Mesendoderm (in vitro differentiated cells): ENCODE measurements around the gene EEPD1.

Source experiments
- DNase-seq: peaks from one replicate; pipeline ENCODE4 v3.0.0; 2013
- H2AK5ac ChIP-seq: 2 replicates; pipeline ENCODE4 v1.6.1; 2013; ENCODE audit warnings: low read length, inconsistent platforms
- H2BK120ac ChIP-seq: 2 replicates; pipeline ENCODE4 v1.6.1; 2013; ENCODE audit warnings: low read depth, mild to moderate bottlenecking, low read length, moderate library complexity, mixed read lengths
- H2BK15ac ChIP-seq: replicated peaks from 2 replicates; pipeline ENCODE4 v1.6.1; 2013; ENCODE audit warnings: low read depth, mild to moderate bottlenecking, moderate library complexity
- H2BK5ac ChIP-seq: 2 replicates; pipeline ENCODE4 v1.6.1; 2013; ENCODE audit warnings: low read length, inconsistent platforms
- H3K18ac ChIP-seq: 2 replicates; pipeline ENCODE4 v1.6.1; 2013; ENCODE audit warnings: mild to moderate bottlenecking, low read length, mixed read lengths
- H3K23ac ChIP-seq: one replicate; pipeline ENCODE4 v1.6.1; 2013; ENCODE audit warnings: low read length
- H3K27ac ChIP-seq: 2 replicates; pipeline ENCODE4 v1.5.1; 2013; ENCODE audit warnings: low read depth, mild to moderate bottlenecking, inconsistent platforms, low read length, moderate library complexity
- H3K27me3 ChIP-seq: 2 replicates; pipeline ENCODE4 v1.6.1; 2013; ENCODE audit warnings: low read length, control low read depth, mild to moderate bottlenecking, inconsistent platforms; ENCODE audit not compliant: insufficient read depth, poor library complexity
- H3K36me3 ChIP-seq: 2 replicates; pipeline ENCODE4 v1.6.1; 2013; ENCODE audit warnings: low read length, inconsistent platforms; ENCODE audit not compliant: control insufficient read depth, insufficient read depth
- H3K4ac ChIP-seq: one replicate; pipeline ENCODE4 v1.6.1; 2013; ENCODE audit warnings: low read depth, mild to moderate bottlenecking, low read length, moderate library complexity
- H3K4me1 ChIP-seq: 2 replicates; pipeline ENCODE4 v1.6.1; 2013; ENCODE audit warnings: low read depth, low read length, inconsistent platforms; ENCODE audit not compliant: control insufficient read depth
- H3K4me2 ChIP-seq: 2 replicates; pipeline ENCODE4 v1.6.1; 2013; ENCODE audit warnings: low read length
- H3K4me3 ChIP-seq: 2 replicates; pipeline ENCODE4 v1.5.1; 2013; ENCODE audit warnings: mild to moderate bottlenecking, low read length
- H3K56ac ChIP-seq: one replicate; pipeline ENCODE4 v1.6.1; 2013; ENCODE audit warnings: low read length
- H3K79me1 ChIP-seq: 2 replicates; pipeline ENCODE4 v1.6.1; 2013; ENCODE audit warnings: low read length, inconsistent platforms
- H3K79me2 ChIP-seq: 2 replicates; pipeline ENCODE4 v1.6.1; 2013; ENCODE audit warnings: mild to moderate bottlenecking, low read length; ENCODE audit not compliant: control insufficient read depth, insufficient read depth
- H3K9ac ChIP-seq: 2 replicates; pipeline ENCODE4 v1.6.1; 2013; ENCODE audit warnings: low read length, inconsistent platforms
- H4K5ac ChIP-seq: one replicate; pipeline ENCODE4 v1.6.1; 2013; ENCODE audit warnings: low read length
- H4K8ac ChIP-seq: one replicate; pipeline ENCODE4 v1.6.1; 2013; ENCODE audit warnings: low read depth, mild to moderate bottlenecking, control low read depth, low read length, moderate library complexity
- WGBS: extraction: QIAGEN DNeasy Blood & Tissue Kit; methylation state at CpG from one replicate; pipeline ENCODE4 v1.1.7; 2013; ENCODE audit warnings: low lambda C conversion rate, missing lambda C conversion rate; ENCODE audit not compliant: insufficient coverage; ENCODE audit errors: extremely low coverage; 5-methylcytosine and 5-hydroxymethylcytosine counted together

Gene EEPD1

GRCh38 chr7:36287371-36288241 is 134.6 kb downstream of the EEPD1 start:
- no peak overlapping the region for H2BK5ac ChIP-seq
- H2AK5ac ChIP-seq, result no peak overlapping the region
- no peaks in the 10 kb centered on the region for H3K36me3 ChIP-seq
- H3K27ac ChIP-seq, result no peak overlapping the region
- H3K4me3 ChIP-seq, result no peak overlapping the region
- H2BK120ac ChIP-seq, result no peak overlapping the region
- H3K9ac ChIP-seq, result no peak overlapping the region
- no peaks in the 10 kb centered on the region for H3K79me1 ChIP-seq
- peaks cover 7% of the 10 kb centered on the region for H3K4me1 ChIP-seq
- no peak overlapping the region for H2BK15ac ChIP-seq
- no peak overlapping the region for H4K5ac ChIP-seq
- no peak for DNase-seq
- H3K4me2 ChIP-seq, result no peak overlapping the region
- no peak overlapping the region for H3K18ac ChIP-seq
- no peak overlapping the region for H3K4ac ChIP-seq
- no peaks in the 10 kb centered on the region for H3K27me3 ChIP-seq
- H3K79me2 ChIP-seq, result no peaks in the 10 kb centered on the region
- no peak overlapping the region for H3K23ac ChIP-seq
- WGBS, result no CpG with 5 or more reads among the region's 19 CpGs
- H3K56ac ChIP-seq, result no peak overlapping the region
- H4K8ac ChIP-seq, result no peak overlapping the region

GRCh38 chr7:36288501-36288900 is 135.4 kb downstream of the EEPD1 start:
- H3K9ac ChIP-seq, result no peak overlapping the region
- no CpG with 5 or more reads among the region's 5 CpGs for WGBS

DNA sequence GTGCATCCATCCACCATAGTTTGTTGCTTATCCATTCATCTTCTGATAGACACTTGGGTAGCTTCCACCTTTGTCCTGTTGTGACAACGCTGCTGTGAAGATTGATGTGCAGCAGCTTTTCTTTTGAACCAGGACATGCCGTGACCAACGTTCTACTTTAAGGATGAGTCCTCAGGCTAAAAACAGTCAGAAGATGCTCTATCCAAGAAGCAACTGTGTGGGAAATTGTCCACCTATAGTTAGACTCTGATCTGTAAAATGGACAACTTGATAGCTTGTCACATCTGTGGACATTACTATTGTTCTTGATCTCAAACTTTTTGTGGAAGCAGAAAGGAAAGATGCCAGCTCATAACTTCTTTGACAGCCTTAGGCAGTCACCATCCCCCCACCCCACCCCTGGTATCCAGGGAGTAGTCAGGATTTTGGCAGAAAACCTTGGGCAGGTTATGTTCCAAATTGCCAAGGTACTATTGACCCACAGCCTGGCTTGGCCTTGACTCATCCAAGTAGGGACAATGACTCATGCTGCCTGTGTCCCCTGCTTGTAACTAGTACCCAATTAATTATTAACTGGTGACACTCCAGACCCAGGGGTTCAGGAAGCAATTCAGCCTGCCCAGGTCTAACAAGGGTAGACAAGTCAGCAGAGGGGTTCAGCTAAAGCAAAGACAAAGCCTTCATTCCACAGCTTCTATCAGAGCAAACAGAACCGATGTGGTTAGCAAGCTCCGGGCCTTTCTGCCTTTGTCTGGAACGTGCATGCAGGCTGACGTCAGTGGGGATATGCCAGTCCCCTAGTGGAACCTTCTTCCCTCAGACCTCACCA is 137.0 kb downstream of the EEPD1 start:
- H3K4ac ChIP-seq, result no peak overlapping the region
- peak overlapping the region; percentile 52 for H3K56ac ChIP-seq
- no peak overlapping the region for H3K9ac ChIP-seq
- no peak overlapping the region for H4K8ac ChIP-seq
- no peak overlapping the region for H4K5ac ChIP-seq
- no peak overlapping the region for H3K4me2 ChIP-seq
- H3K79me1 ChIP-seq, result no peaks in the 10 kb centered on the region
- WGBS, result no CpG with 5 or more reads among the region's 7 CpGs
- peak overlapping the region; percentile 49 for H2AK5ac ChIP-seq
- H3K18ac ChIP-seq, result no peak overlapping the region
- H2BK120ac ChIP-seq, result no peak overlapping the region
- no peak overlapping the region for H2BK5ac ChIP-seq
- H3K27me3 ChIP-seq, result no peaks in the 10 kb centered on the region
- H3K4me1 ChIP-seq, result peaks cover 5% of the 10 kb centered on the region
- H3K27ac ChIP-seq, result no peak overlapping the region
- no peaks in the 10 kb centered on the region for H3K36me3 ChIP-seq
- no peak overlapping the region for H2BK15ac ChIP-seq
- no peak overlapping the region for H3K4me3 ChIP-seq
- H3K79me2 ChIP-seq, result no peaks in the 10 kb centered on the region
- no peak for DNase-seq
- H3K23ac ChIP-seq, result no peak overlapping the region

More at GRCh38 chr7:36288501-36288900, 135.4 kb downstream of the EEPD1 start:
- no peak overlapping the region for H3K18ac ChIP-seq
- H3K56ac ChIP-seq, result no peak overlapping the region
- peaks cover 5% of the 10 kb centered on the region for H3K4me1 ChIP-seq
- H3K36me3 ChIP-seq, result no peaks in the 10 kb centered on the region
- H2BK5ac ChIP-seq, result no peak overlapping the region
- DNase-seq, result no peak
- H2BK120ac ChIP-seq, result no peak overlapping the region
- no peak overlapping the region for H3K4me2 ChIP-seq
- no peak overlapping the region for H3K23ac ChIP-seq
- H3K79me1 ChIP-seq, result no peaks in the 10 kb centered on the region
- no peak overlapping the region for H3K4ac ChIP-seq
- no peak overlapping the region for H3K27ac ChIP-seq
- no peak overlapping the region for H2BK15ac ChIP-seq
- no peaks in the 10 kb centered on the region for H3K27me3 ChIP-seq
- no peak overlapping the region for H2AK5ac ChIP-seq
- H4K8ac ChIP-seq, result no peak overlapping the region
- H4K5ac ChIP-seq, result no peak overlapping the region
- no peak overlapping the region for H3K4me3 ChIP-seq
- no peaks in the 10 kb centered on the region for H3K79me2 ChIP-seq

GRCh38 chr7:36291387-36292316 is 138.6 kb downstream of the EEPD1 start:
- H3K27ac ChIP-seq, result peak overlapping the region; percentile 16
- no CpG with 5 or more reads among the region's 18 CpGs for WGBS
- H3K23ac ChIP-seq, result no peak overlapping the region
- H2BK15ac ChIP-seq, result no peak overlapping the region
- H3K4me1 ChIP-seq, result peaks cover 5% of the 10 kb centered on the region
- no peak overlapping the region for H4K8ac ChIP-seq
- peak overlapping the region; percentile 40 for H2BK5ac ChIP-seq
- peak overlapping the region; percentile 26 for H3K4me2 ChIP-seq
- H3K4me3 ChIP-seq, result no peak overlapping the region
- DNase-seq, result peak; percentile 83
- no peak overlapping the region for H2BK120ac ChIP-seq
- H3K9ac ChIP-seq, result peak overlapping the region; percentile 40
- no peaks in the 10 kb centered on the region for H3K27me3 ChIP-seq
- no peaks in the 10 kb centered on the region for H3K79me1 ChIP-seq
- H3K56ac ChIP-seq, result peak overlapping the region; percentile 76
- no peak overlapping the region for H4K5ac ChIP-seq
- no peaks in the 10 kb centered on the region for H3K36me3 ChIP-seq
- H3K18ac ChIP-seq, result peak overlapping the region; percentile 52
- H2AK5ac ChIP-seq, result no peak overlapping the region
- no peaks in the 10 kb centered on the region for H3K79me2 ChIP-seq
- H3K4ac ChIP-seq, result no peak overlapping the region

DNA sequence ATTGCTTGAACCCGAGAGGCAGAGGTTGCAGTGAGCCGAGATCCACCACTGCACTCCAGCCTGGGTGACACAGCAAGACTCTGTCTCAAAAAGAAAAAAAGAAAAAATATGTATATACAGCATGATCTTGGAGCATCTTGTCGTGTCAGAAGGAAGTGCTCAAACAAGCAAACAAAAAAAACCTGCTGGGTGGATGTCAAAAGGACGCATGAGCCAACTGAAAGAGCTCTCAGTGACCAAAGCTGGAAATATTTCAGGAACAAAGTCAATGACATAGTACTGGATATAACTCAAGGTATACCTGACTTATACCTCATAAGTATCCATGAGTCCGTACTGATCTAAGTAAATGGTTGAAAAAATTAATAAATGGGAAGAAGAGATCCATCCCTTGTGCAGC is 142.0 kb downstream of the EEPD1 start:
- H3K56ac ChIP-seq, result no peak overlapping the region
- no peak for DNase-seq
- H3K9ac ChIP-seq, result no peak overlapping the region
- no peak overlapping the region for H2BK15ac ChIP-seq
- H3K4me3 ChIP-seq, result no peak overlapping the region
- no peak overlapping the region for H2AK5ac ChIP-seq
- peaks cover 5% of the 10 kb centered on the region for H3K4me1 ChIP-seq
- no peak overlapping the region for H3K4me2 ChIP-seq
- H4K8ac ChIP-seq, result no peak overlapping the region
- H2BK120ac ChIP-seq, result no peak overlapping the region
- no peaks in the 10 kb centered on the region for H3K27me3 ChIP-seq
- H3K36me3 ChIP-seq, result no peaks in the 10 kb centered on the region
- H2BK5ac ChIP-seq, result no peak overlapping the region
- no peak overlapping the region for H4K5ac ChIP-seq
- no peaks in the 10 kb centered on the region for H3K79me1 ChIP-seq
- H3K18ac ChIP-seq, result no peak overlapping the region
- H3K4ac ChIP-seq, result no peak overlapping the region
- H3K27ac ChIP-seq, result no peak overlapping the region
- H3K23ac ChIP-seq, result no peak overlapping the region
- no CpG with 5 or more reads among the region's 5 CpGs for WGBS
- H3K79me2 ChIP-seq, result no peaks in the 10 kb centered on the region
